GM21381 (cell line): Measurements from ENCODE around the gene JKAMP.
"Not testable (repeated sequence)": the region's sequence is repeated elsewhere in the genome, so short reads cannot be mapped to it uniquely, and the experiment has no call there.

Experiments
- ATAC-seq: cut with Tn5 transposase; IDR thresholded peaks from one replicate; pipeline ENCODE4 v1.9.1; 2021; ENCODE audit warnings: mild to moderate bottlenecking, moderate library complexity; ENCODE audit not compliant: unreplicated experiment

JKAMP gene

GRCh38 chr14:59483819-59484638, at the start of gene JKAMP, which contains the start of gene L3HYPDH:
JKAMP (plus strand) TSS chr14:59484517; CDS start chr14:59484590, 73 bp downstream.
L3HYPDH (minus strand) TSS chr14:59484408; CDS start chr14:59484316, 92 bp downstream.
- peak; percentile 84 for ATAC-seq

- no peak for ATAC-seq
These were observed 49.2 kb upstream of the JKAMP start for GRCh38 chr14:59435101-59435500.

GRCh38 chr14:59435987-59436386, 48.3 kb upstream of the JKAMP start:
- no peak for ATAC-seq

- ATAC-seq, result no peak
These were observed 46.1 kb upstream of the JKAMP start for GRCh38 chr14:59438195-59438647.

- ATAC-seq, result no peak
These were observed 44.9 kb upstream of the JKAMP start for GRCh38 chr14:59439256-59439965.

GRCh38 chr14:59448673-59449072, 35.6 kb upstream of the JKAMP start:
- not testable (repeated sequence) for ATAC-seq

GRCh38 chr14:59450716-59451115, 33.6 kb upstream of the JKAMP start:
- no peak for ATAC-seq

GRCh38 chr14:59451849-59452248, 32.5 kb upstream of the JKAMP start:
- ATAC-seq, result no peak

- ATAC-seq, result no peak
These were observed 30.2 kb upstream of the JKAMP start for GRCh38 chr14:59454139-59454538.

- ATAC-seq, result no peak
These were observed 28.9 kb upstream of the JKAMP start for GRCh38 chr14:59455411-59455810.

- ATAC-seq, result no peak
These were observed 25.8 kb upstream of the JKAMP start for GRCh38 chr14:59458486-59458885.

GRCh38 chr14:59460378-59460777, 23.9 kb upstream of the JKAMP start:
- ATAC-seq, result no peak

GRCh38 chr14:59461891-59462290, 22.4 kb upstream of the JKAMP start:
- no peak for ATAC-seq

GRCh38 chr14:59463787-59464485, 20.4 kb upstream of the JKAMP start:
- peak; percentile 33 for ATAC-seq

GRCh38 chr14:59464486-59465315, 19.6 kb upstream of the JKAMP start:
- peak; percentile 59 for ATAC-seq

GRCh38 chr14:59465316-59466135, 18.8 kb upstream of the JKAMP start, which contains the start of gene GPR135:
GPR135 (minus strand) TSS chr14:59465380; CDS start chr14:59465226, 154 bp downstream.
- ATAC-seq, result peak; percentile 27

- no peak for ATAC-seq
These were observed 10.1 kb upstream of the JKAMP start for GRCh38 chr14:59474172-59474571.

- no peak for ATAC-seq
These were observed 8.6 kb upstream of the JKAMP start for GRCh38 chr14:59475709-59476108.

- ATAC-seq, result no peak
These were observed 5.8 kb upstream of the JKAMP start for GRCh38 chr14:59478540-59478939.
